Heart left ventricle (tissue), 16 donors: ENCODE data around the gene SPIRE1. TPM values are rescaled to one million over a fixed set of nuclear protein-coding genes. Genes with fewer than 3 reads are reported as not detected.

Experiments
- ATAC-seq, 4 donors: fragments of 200-7000 bp; cut with Tn5 transposase; one replicate each; pipeline ENCODE4 v1.9.1; 2020 to 2022; ENCODE audit warnings: moderate library complexity in 4 of 4, mild to moderate bottlenecking in 3 of 4, moderate number of reproducible peaks in 1 of 4
- DNase-seq, 5 donors: peaks; one replicate each; pipeline ENCODE4 v3.0.0-alpha.2; 2020
- H3K27ac ChIP-seq, 12 donors: fragments of 200-600 bp; sonication (generic) in 4 of 12; one replicate each; pipeline versions ENCODE4 v1.5.0 to v1.8.0; 2016 to 2022; ENCODE audit warnings: mild to moderate bottlenecking in 2 of 12
- H3K27me3 ChIP-seq, 9 donors: fragments of 200-600 bp; sonication (generic) in 2 of 9; one replicate each; pipeline versions ENCODE4 v1.5.1 to v1.8.0; 2016 to 2022; ENCODE audit warnings: mild to moderate bottlenecking in 3 of 9
- H3K36me3 ChIP-seq, 9 donors: fragments of 200-600 bp; sonication (generic) in 2 of 9; one replicate each; pipeline versions ENCODE4 v1.5.0 to v1.8.0; 2018 to 2022; ENCODE audit warnings: mild to moderate bottlenecking in 2 of 9
- H3K4me1 ChIP-seq, 12 donors: fragments of 200-600 bp; sonication (generic) in 4 of 12; one replicate each; pipeline versions ENCODE4 v1.5.0 to v1.8.0; 2016 to 2022; ENCODE audit warnings: mild to moderate bottlenecking in 3 of 12
- H3K4me3 ChIP-seq, 12 donors: fragments of 200-600 bp; sonication (generic) in 4 of 12; one replicate each; pipeline versions ENCODE4 v1.5.0 to v1.8.0; 2017 to 2022; ENCODE audit warnings: mild to moderate bottlenecking in 9 of 12, moderate library complexity in 4 of 12
- H3K9me3 ChIP-seq, 12 donors: fragments of 200-600 bp; sonication (generic) in 4 of 12; one replicate each; pipeline versions ENCODE4 v1.5.0 to v1.8.0; 2016 to 2022; ENCODE audit warnings: mild to moderate bottlenecking in 1 of 12
- POLR2A ChIP-seq, 2 donors: fragments of 450-650 bp; IDR thresholded peaks; one replicate each; pipeline ENCODE4 v1.6.1; 2017; ENCODE audit warnings: antibody characterized with exemption in 2 of 2, mild to moderate bottlenecking in 2 of 2, moderate library complexity in 2 of 2
- WGBS, 4 donors: extraction: QIAGEN DNeasy Blood & Tissue Kit in 2 of 4; methylation state at CpG; one replicate each; pipeline versions ENCODE4 v1.1.5 to v1.1.7; 2013 to 2018; 5-methylcytosine and 5-hydroxymethylcytosine counted together
- intact Hi-C, 10 donors: fragments of 100-400 bp; cut with DNase I; formaldehyde crosslinking; loops; one replicate each; pipeline versions ENCODE4 v1.11.1 to v1.14.2; 2022
- polyA plus RNA-seq, 2 donors: library from polyadenylated mRNA; stranded (reverse); fragments of 200-250 nt; gene quantifications; one replicate each; pipeline ENCODE4 v1.2.3, GENCODE V29; 2013
- total RNA-seq, 9 donors: library from RNA; depleted of rRNA in 2 of 9; stranded (reverse); fragments of >200 nt in 2 of 9; fragmentation: NEBNext Ultra II Directional in 3 of 9; extraction: Animal tissue kit (Norgen Biotek cat#: 25700) in 3 of 9; gene quantifications; one replicate each; pipeline versions ENCODE4 v1.1.0 to v1.2.4, GENCODE V29; 2016 to 2023
- TF ChIP-seq, protein P1 (sequence below), 12 donors: fragments of 200-600 bp; sonication (generic) in 4 of 12; IDR thresholded peaks; one replicate each; pipeline versions ENCODE4 v1.5.0 to v1.8.0; 2018 to 2022; ENCODE audit warnings: antibody characterized with exemption in 12 of 12, mild to moderate bottlenecking in 5 of 12
- donor health status: ischemic (EF 13 %, LVEDD 7.1; RV severe dilation, severe dysfunction).
- donor health status: healthy with polysubstance abuse.
- donor health status: DM: no; HTN: yes; CAD: no.
- donor health status: DM: no; HTN: no; CAD: no.
- donor health status: ischemic (EF 25% LVEDD 6.9; RV normal size, moderate dysfunction).
- donor health status: ischemic (EF 25% LVEDD 5.7; RV mildly dilated, moderate dysfunction).
- donor health status: healthy.
- donor health status: DM: yes; HTN: yes; CAD: no.
- donor health status: ischemic (EF 35%, LVEDD 5.7; RV mildly dilated, moderate dysfunction).
- donor health status: nonischemic (EF 11% LVEDD 7.7; RV severe dilation, severe dysfunction).
- donor health status: DM: yes; HTN: yes; CAD: no.
- donor health status: PGD.
- donor health status: ischemic (EF 29% LVEDD 5.4; RV normal size, mild dysfunction).
- donor health status: nonischemic (EF 23%, LVEDD 6.1; RV moderate dilation, normal function).

Gene SPIRE1
- total and polyA plus RNA-seq, 11 donors, result 8.3 to 67.6 (median 47.8) TPM

DNA sequence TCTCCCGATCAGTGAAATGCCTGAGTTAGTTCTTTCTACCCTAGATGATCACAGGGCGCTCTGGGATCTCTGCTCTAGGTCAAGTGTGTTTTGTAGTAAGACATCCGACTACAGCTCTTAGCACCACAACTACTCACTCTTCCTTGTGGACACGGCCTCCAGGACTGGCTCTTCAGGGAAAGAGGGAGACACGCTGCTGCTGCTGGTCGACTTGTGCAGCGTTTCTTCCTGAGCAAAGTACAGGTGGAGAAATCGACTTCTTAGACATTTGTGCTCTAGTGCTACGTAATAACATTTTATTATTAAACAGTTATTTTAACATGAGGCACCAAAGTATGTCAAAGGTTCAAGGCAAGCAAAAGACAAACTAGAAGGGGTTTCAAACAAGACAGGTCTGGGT, 193.2 kb downstream of the SPIRE1 start:
- Histone ChIP-seq H3K9me3 (no peaks in the 10 kb centered on the region), H3K4me1 (peaks cover 0 to 9% (median 5%) of the 10 kb centered on the region in 12 donors), H3K27me3 (no peaks in the 10 kb centered on the region), H3K4me3 (no peak overlapping the region), H3K27ac (no peak overlapping the region), H3K36me3 (peaks cover 0 to 54% (median 25%) of the 10 kb centered on the region in 9 donors)
- DNase-seq (no peak), ATAC-seq (no peak)
- TF ChIP-seq POLR2A (IDR thresholded peaks at IDR 0.05), result no peak
- TF ChIP-seq, protein P1, sequence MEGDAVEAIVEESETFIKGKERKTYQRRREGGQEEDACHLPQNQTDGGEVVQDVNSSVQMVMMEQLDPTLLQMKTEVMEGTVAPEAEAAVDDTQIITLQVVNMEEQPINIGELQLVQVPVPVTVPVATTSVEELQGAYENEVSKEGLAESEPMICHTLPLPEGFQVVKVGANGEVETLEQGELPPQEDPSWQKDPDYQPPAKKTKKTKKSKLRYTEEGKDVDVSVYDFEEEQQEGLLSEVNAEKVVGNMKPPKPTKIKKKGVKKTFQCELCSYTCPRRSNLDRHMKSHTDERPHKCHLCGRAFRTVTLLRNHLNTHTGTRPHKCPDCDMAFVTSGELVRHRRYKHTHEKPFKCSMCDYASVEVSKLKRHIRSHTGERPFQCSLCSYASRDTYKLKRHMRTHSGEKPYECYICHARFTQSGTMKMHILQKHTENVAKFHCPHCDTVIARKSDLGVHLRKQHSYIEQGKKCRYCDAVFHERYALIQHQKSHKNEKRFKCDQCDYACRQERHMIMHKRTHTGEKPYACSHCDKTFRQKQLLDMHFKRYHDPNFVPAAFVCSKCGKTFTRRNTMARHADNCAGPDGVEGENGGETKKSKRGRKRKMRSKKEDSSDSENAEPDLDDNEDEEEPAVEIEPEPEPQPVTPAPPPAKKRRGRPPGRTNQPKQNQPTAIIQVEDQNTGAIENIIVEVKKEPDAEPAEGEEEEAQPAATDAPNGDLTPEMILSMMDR (IDR thresholded peaks at IDR 0.05), result no peak
- intact Hi-C loops, result no loop called here
- WGBS, 4 donors, result 92 to 95% (median 93%) methylated on average over 9 of the region's 9 CpGs

DNA sequence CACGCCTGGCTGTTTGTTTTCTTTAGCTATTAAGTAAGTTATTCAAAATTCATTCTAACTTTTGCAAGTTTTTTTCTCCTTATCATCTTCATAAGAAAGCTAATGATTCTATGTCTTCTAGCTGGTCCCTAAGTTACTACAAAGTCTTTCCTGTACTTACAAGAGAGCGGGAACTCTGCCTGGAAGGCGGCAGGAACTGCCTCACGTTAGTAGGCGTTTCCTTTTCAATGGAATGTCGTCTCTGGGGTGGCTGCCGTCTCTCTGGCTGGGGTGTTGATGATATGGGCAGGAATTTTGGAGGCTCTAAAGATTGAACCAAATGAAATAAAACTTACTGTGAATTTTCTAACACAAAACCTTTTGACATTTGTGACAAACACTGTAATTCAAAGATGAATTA, 194.7 kb downstream of the SPIRE1 start:
- DNase-seq (no peak), ATAC-seq (no peak)
- peaks cover 0 to 68% (median 39%) of the 10 kb centered on the region in 9 donors for H3K36me3 ChIP-seq
- no peaks in the 10 kb centered on the region for H3K9me3 ChIP-seq
- H3K27me3 ChIP-seq, result no peaks in the 10 kb centered on the region
- H3K27ac ChIP-seq, result no peak overlapping the region
- intact Hi-C loops, result no loop called here
- TF ChIP-seq POLR2A (IDR thresholded peaks at IDR 0.05), result no peak
- TF ChIP-seq, protein P1 (IDR thresholded peaks at IDR 0.05), result no peak
- WGBS, 4 donors, result 57 to 70% (median 65%) methylated on average over 7 of the region's 7 CpGs
- H3K4me1 ChIP-seq, result peaks cover 0 to 9% (median 5%) of the 10 kb centered on the region in 12 donors
- H3K4me3 ChIP-seq, result no peak overlapping the region

DNA sequence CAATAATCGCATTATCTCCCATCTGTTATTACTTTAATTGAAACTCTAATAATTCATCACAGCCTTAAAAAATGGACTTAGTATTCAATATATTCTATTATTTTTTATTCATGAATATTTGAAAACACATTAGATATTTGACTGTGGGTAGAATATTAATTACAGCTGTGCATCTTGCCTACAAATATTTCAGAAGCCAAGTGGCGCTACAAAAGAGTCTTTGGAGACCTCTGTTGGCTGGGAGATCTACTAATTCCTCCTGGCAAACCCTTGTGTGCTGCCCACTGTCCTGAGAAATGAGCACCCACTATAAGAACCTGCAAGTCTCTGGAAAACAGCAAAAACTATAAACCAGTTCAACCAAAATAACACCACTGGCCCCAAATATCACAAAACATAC, 195.7 kb downstream of the SPIRE1 start:
- no peak for ATAC-seq
- TF ChIP-seq POLR2A (IDR thresholded peaks at IDR 0.05), result no peak
- TF ChIP-seq, protein P1 (IDR thresholded peaks at IDR 0.05), result no peak
- Histone ChIP-seq H3K9me3 (no peaks in the 10 kb centered on the region), H3K27me3 (no peaks in the 10 kb centered on the region), H3K27ac (no peak overlapping the region), H3K36me3 (peaks cover 0 to 72% (median 39%) of the 10 kb centered on the region in 9 donors), H3K4me1 (peaks cover 0 to 9% (median 5%) of the 10 kb centered on the region in 12 donors), H3K4me3 (no peak overlapping the region)
- 95 to 99% (median 96%) methylated on average over 2 of the region's 2 CpGs for WGBS, 4 donors
- intact Hi-C loops, result no loop called here
- DNase-seq, result no peak

DNA sequence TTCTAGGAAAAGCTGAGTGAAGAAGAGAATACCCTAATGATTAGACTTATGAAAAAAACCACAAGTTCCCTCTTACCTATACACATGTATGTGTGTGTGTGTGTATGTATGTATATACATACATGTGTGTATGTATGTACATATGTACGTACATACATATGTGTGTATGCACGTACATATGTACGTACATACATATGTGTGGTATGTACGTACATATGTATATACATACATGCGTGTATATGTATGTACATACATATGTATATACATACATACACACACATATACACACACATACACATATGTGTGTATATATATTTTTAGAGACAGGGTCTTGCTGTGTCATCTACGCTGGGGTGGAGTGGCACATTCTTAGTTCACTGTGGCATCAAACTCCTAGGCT, 196.6 kb downstream of the SPIRE1 start:
- intact Hi-C loops, result no loop called here
- Histone ChIP-seq H3K9me3 (no peaks in the 10 kb centered on the region), H3K4me1 (peaks cover 0 to 9% (median 5%) of the 10 kb centered on the region in 12 donors), H3K27ac (peak overlapping the region in 10 of 12 donors; percentile 1 to 69 (median 36)), H3K36me3 (peaks cover 0 to 79% (median 40%) of the 10 kb centered on the region in 9 donors), H3K27me3 (no peaks in the 10 kb centered on the region), H3K4me3 (no peak overlapping the region)
- 76 to 93% (median 84%) methylated on average over 6 of the region's 6 CpGs for WGBS, 4 donors
- DNase-seq (no peak), ATAC-seq (peak in 1 of 4 donors; percentile 21)
- TF ChIP-seq POLR2A (IDR thresholded peaks at IDR 0.05), result no peak
- TF ChIP-seq, protein P1 (IDR thresholded peaks at IDR 0.05), result no peak
